RWPE1 (cell line): ENCODE results near the gene TXNDC5.

Source experiments
- CTCF ChIA-PET: fragments of 350-600 bp; sonication (Branson Sonifier 250); formaldehyde crosslinking; extraction: SDS; loops from one replicate; lab custom pipeline; 2021; lab: Yijun Ruan, JAX
- POLR2A ChIA-PET: fragments of 400-600 bp; formaldehyde crosslinking; extraction: SDS; loops from one replicate; lab custom pipeline; 2020; ENCODE audit warnings: antibody characterized with exemption; ENCODE audit not compliant: low non-redundant PET; lab: Yijun Ruan, JAX
- DNase-seq: peaks from one replicate; pipeline ENCODE4 v3.0.0; 2012; ENCODE audit warnings: low spot score
- H3K27ac ChIP-seq: fragments of 450-650 bp; 2 replicates; pipeline ENCODE4 v1.5.1; 2017
- TF ChIP-seq, protein P1 (sequence below): fragments of 450-650 bp; conservative IDR thresholded peaks from 2 replicates; pipeline ENCODE4 v1.5.1; 2017; ENCODE audit warnings: low read depth, mild to moderate bottlenecking

The TXNDC5 gene

DNA sequence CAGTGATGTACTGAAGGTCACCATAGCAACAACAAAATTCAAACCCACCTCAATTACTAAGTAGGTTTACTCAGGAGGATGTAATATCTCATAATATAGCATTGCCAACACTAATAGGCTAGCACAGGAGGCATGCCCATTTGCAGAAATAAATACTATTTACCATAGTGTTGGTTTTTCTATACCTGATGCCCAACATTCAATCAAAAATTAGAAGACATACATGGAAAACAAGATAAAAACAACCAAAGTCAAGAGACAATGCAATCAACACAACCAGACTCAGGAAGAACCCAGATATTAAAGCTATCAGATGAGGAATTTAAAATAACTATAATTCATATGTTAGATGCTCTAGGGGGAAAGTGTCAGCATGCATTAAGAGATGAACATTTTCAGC lies 14.3 kb upstream of the TXNDC5 start:
- H3K27ac ChIP-seq = no peak overlapping the region
- TF ChIP-seq, protein P1, sequence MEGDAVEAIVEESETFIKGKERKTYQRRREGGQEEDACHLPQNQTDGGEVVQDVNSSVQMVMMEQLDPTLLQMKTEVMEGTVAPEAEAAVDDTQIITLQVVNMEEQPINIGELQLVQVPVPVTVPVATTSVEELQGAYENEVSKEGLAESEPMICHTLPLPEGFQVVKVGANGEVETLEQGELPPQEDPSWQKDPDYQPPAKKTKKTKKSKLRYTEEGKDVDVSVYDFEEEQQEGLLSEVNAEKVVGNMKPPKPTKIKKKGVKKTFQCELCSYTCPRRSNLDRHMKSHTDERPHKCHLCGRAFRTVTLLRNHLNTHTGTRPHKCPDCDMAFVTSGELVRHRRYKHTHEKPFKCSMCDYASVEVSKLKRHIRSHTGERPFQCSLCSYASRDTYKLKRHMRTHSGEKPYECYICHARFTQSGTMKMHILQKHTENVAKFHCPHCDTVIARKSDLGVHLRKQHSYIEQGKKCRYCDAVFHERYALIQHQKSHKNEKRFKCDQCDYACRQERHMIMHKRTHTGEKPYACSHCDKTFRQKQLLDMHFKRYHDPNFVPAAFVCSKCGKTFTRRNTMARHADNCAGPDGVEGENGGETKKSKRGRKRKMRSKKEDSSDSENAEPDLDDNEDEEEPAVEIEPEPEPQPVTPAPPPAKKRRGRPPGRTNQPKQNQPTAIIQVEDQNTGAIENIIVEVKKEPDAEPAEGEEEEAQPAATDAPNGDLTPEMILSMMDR = no peak
- DNase-seq = no peak
- POLR2A ChIA-PET = no interaction called here
- CTCF ChIA-PET = no interaction called here

DNA sequence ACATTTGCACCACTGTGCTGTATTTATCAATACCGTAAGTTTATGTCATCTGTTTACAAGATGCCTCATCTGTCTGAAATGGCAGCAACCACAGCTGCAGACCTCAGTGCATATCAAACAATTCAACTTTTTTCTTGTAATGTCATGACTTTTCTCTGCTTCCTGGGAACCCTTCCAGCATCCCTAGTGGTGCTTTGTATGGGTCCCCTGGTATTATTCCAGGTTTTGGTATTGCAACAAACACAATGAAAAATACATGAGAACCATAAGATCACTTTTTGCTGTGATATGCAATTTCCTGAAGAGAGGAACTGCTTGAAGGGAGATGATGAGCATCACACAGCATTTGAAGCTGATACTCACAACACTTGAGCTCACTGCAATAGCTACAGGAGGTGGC lies 12.0 kb upstream of the TXNDC5 start:
- ChIA-PET POLR2A (no interaction called here), CTCF (no interaction called here)
- TF ChIP-seq, protein P1 = no peak
- no peak for DNase-seq
- H3K27ac ChIP-seq = no peak overlapping the region

DNA sequence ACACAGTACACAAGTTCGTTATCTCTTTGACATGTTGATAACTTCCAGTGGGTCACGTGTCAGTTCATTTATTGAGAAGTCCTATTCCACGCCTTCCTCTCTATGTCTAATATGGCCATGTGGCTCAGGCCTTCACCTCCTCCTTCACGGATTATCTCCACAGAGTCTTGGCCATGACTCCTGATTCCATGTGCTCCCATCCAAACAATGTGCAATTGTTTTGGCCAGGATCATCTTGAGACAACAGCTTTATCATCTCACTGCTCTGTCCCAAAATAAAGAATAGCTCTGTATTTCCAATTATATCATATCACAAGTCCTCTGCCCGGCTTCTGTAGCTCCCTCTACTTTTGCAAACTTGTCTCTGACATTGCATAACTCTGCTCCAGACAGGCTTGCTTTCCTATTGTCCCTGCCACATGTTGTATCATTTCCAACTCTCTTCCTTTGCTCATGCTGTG lies 11.1 kb upstream of the TXNDC5 start:
- no peak for DNase-seq
- CTCF ChIA-PET = no interaction called here
- POLR2A ChIA-PET = no interaction called here
- TF ChIP-seq, protein P1 = no peak
- H3K27ac ChIP-seq = no peak overlapping the region

DNA sequence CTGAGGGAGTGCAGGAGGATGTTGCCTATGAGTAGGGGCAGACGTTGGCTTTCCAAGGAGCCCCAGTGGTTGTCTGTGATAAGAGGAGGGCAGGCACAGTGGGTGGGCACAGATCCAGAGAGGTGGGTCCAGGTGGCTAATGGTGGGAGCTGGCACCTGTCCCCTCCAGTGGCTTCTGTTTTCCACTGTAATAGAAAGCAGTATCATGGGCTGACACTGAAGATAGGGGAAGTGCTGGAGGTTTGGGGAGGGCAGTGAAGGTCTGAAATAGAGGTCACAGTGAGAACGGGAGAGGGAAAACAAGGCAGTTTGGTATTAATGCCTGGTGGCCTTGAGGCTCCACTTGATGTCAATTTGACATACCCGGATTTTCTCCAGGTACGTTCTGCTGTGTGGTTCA lies 10.5 kb upstream of the TXNDC5 start:
- ChIA-PET POLR2A (no interaction called here), CTCF (no interaction called here)
- TF ChIP-seq, protein P1 = no peak
- DNase-seq = no peak
- H3K27ac ChIP-seq = no peak overlapping the region

DNA sequence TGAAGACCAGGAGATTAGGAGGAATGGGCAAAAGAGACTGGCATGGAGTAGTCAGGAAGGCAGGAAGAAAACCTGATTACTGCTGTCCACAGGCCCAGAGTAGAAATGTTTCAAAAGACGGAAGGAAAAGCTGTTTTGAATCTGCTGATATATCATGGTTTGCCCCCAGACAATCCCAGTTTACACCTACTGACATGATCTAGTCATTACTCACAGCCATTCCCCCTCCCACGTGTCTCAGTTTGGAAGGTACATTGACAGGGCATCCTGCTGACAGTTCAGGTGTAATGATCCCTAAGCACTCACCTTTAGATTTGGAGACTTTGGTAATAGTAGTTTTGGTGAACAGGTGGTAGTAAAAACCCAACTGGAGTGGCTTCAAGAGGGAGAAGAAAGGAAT lies 9.8 kb upstream of the TXNDC5 start:
- ChIA-PET POLR2A (no interaction called here), CTCF (no interaction called here)
- DNase-seq = peak; percentile 77
- no peak overlapping the region for H3K27ac ChIP-seq
- TF ChIP-seq, protein P1 = no peak

DNA sequence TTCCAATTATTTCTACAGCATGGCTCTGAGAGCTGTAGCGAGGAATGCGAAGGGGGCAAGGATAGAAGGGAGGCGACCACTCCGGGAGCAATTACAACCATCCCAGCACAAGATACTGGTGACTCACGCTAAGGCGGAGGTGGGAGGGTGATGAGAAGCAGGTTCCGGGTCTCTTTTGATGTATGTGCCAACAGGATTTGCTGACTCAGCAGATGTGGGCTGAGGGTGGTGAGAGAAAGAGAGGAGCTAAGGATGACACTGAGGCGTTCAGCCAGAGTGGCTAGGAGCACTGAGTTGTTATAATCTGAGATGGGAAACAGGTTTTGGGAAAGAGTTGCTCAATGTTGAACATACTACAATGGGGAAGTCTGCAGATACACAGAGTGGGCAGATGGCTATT lies 9.3 kb upstream of the TXNDC5 start:
- H3K27ac ChIP-seq = no peak overlapping the region
- ChIA-PET CTCF (no interaction called here), POLR2A (no interaction called here)
- peak; percentile 86 for DNase-seq
- TF ChIP-seq, protein P1 = no peak
